ENCODE data around the gene ROGDI.

Gene ROGDI

DNA sequence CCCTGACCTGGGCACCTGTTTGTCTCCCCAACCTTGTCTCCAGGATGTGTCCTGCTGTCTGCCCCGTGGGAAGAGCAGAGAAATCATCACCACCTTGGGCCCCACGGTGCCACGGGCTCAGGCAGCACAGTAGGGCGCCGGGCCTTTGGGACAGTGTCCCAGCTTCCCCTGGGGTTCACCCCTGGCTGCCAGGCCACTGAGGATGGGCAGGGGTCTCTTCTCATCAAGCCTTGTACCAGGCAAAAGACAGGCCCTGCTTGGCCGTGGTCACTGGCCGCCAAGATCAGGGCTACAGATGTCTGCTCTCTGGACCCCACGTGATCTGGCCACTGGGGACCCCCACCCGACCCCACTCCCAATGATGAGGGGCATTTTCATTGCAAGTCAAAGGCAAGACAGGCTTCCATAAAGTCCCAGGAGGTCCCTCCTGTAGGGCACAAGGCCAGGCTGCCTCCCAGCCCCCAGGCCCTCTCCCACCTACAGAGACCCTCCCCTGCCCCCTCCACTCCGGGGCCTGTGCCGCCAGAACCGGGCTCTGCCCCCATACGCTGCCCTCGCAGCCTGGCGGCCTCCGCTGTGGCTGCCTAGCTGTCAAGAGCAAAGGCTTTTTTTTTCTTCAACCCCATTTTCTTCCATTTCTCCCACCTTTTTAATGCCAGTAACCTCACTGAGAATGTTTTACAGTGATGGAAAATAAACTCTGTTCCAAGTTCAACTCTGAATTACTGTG lies 53.6 kb downstream of the ROGDI start:
- no peak overlapping the region for H3K4me3 ChIP-seq (ENCODE audit: low read depth, low read length)
- no peak for DNase-seq (ENCODE audit: low read depth, low spot score)
- CTCF ChIA-PET, result no interaction called here
- POLR2A ChIA-PET, result no interaction called here
- TF ChIP-seq, protein P1, sequence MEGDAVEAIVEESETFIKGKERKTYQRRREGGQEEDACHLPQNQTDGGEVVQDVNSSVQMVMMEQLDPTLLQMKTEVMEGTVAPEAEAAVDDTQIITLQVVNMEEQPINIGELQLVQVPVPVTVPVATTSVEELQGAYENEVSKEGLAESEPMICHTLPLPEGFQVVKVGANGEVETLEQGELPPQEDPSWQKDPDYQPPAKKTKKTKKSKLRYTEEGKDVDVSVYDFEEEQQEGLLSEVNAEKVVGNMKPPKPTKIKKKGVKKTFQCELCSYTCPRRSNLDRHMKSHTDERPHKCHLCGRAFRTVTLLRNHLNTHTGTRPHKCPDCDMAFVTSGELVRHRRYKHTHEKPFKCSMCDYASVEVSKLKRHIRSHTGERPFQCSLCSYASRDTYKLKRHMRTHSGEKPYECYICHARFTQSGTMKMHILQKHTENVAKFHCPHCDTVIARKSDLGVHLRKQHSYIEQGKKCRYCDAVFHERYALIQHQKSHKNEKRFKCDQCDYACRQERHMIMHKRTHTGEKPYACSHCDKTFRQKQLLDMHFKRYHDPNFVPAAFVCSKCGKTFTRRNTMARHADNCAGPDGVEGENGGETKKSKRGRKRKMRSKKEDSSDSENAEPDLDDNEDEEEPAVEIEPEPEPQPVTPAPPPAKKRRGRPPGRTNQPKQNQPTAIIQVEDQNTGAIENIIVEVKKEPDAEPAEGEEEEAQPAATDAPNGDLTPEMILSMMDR (IDR thresholded peaks at IDR 0.05; ENCODE audit: insufficient read depth, low read length, missing control alignments), result no peak

DNA sequence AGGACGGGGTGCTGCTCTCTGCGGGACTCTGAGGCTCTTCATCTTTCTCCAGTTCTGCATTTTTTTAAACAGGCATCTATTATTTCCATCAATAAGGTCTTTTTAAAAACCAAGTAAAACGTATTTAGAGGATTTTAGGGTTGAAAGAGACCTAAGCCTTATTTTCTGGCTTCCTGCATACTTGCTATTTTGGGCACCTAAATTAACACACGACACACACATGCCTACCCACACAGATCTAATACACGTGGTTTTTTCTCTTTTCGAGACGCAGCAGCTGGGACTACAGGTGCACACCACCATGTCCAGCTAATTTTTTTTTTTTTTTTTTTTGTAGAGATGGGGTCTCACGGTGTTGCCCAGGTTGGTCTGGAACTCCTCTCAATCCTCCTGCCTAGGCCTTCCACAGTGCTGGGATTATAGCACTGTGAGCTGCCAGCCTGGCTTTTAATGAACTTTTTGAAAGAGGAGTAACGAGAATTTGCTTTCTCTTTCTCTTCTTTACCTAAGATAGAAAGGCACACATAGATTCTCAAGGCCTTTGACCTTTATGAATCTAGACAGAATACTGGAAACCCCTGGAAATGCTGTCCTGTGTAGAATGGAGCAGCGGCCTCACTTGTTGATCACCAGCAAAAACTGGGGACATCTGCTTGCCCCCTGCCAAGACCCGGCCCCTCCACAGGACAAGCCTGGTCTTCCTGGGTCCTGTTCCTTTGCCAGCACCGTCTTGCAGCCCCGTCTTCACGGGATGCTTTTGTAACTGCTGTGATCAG lies 54.3 kb downstream of the ROGDI start:
- ChIA-PET CTCF (no interaction called here), POLR2A (interaction anchor here (0.5 to 4.1 kb wide), 3 partner anchors 14 to 76 kb away, joined by 3 to 15 read pairs (median 3); partner anchors contain the start of genes ANKS3, DNAAF8 and ROGDI)
- TF ChIP-seq, protein P1 (IDR thresholded peaks at IDR 0.05; ENCODE audit: insufficient read depth, low read length, missing control alignments), result no peak
- no peak overlapping the region for H3K4me3 ChIP-seq (ENCODE audit: low read depth, low read length)
- DNase-seq (ENCODE audit: low read depth, low spot score), result no peak

DNA sequence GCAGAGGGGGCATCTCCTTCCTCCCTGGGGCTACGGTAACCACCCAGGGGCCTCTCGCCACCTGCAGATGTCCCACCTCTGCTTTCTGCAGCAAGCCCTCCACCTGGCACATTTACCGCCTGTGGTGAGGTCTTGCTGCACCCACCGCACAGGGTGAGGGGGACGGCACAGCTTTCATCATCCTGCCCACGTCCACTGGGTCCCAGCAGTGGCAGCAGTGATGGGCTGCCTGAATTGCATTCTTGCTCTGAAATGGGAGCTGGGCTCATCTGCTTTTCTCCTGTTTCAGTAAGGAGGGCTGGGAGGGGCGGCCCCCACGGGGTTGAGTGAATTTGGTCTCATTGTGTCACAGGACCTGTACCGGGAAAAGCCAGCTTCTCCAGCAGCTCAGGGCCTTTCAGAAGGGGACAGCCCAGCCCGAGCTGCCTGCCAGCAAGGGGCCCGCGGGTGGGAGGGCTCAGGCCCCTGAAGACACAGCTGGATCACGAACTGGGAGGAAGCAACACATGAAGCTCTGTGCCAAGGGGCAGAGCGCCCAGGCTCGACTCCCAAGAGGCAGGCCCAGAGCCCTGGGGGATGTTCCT lies 55.4 kb downstream of the ROGDI start:
- DNase-seq (ENCODE audit: low read depth, low spot score), result no peak
- ChIA-PET CTCF (no interaction called here), POLR2A (interaction anchor here (0.6 to 4.1 kb wide), 4 partner anchors 8 to 56 kb away, joined by 3 to 15 read pairs (median 3); partner anchors contain the start of genes ANKS3, DNAAF8 and ROGDI)
- H3K4me3 ChIP-seq (ENCODE audit: low read depth, low read length), result no peak overlapping the region
- TF ChIP-seq, protein P1 (IDR thresholded peaks at IDR 0.05; ENCODE audit: insufficient read depth, low read length, missing control alignments), result no peak
